Stimulated activated naive B cell treated with anti-CD40 and anti-IgM and Interleukin-4, amounts not matched to agents 10 μg/mL and 1 μg/mL and 100 μg/mL, for 72 hours (primary cell): ENCODE data around the gene C9orf85.
"Not testable (repeated sequence)": the region's sequence is repeated elsewhere in the genome, so short reads cannot be mapped to it uniquely, and the experiment has no call there.

Experiments used
- ATAC-seq, 2 donors: fragments of 150-1000 bp; cut with Tn5 transposase; replicated peaks; 2 replicates each; pipeline ENCODE4 v1.10.0; 2021; ENCODE audit warnings: moderate library complexity in 1 of 2
- DNase-seq: peaks from one replicate; pipeline ENCODE4 v3.0.0; 2021
- H3K27ac Mint-ChIP-seq: one replicate; pipeline ENCODE4 v1.8.0; 2022; ENCODE audit warnings: mild to moderate bottlenecking, mixed read lengths
- H3K27me3 Mint-ChIP-seq, 2 donors: one replicate each; pipeline ENCODE4 v1.8.0; 2022; ENCODE audit warnings: mixed read lengths in 2 of 2
- H3K36me3 Mint-ChIP-seq, 2 donors: one replicate each; pipeline ENCODE4 v1.8.0; 2022; ENCODE audit warnings: mixed read lengths in 2 of 2, mild to moderate bottlenecking in 1 of 2
- H3K4me1 Mint-ChIP-seq, 2 donors: one replicate each; pipeline ENCODE4 v1.8.0; 2022; ENCODE audit warnings: mixed read lengths in 2 of 2, mild to moderate bottlenecking in 1 of 2
- H3K4me3 Mint-ChIP-seq, 2 donors: one replicate each; pipeline ENCODE4 v1.8.0; 2022; ENCODE audit warnings: mild to moderate bottlenecking in 2 of 2, mixed read lengths in 2 of 2, moderate library complexity in 1 of 2
- H3K9me3 Mint-ChIP-seq, 2 donors: one replicate each; pipeline ENCODE4 v1.8.0; 2022; ENCODE audit warnings: mixed read lengths in 2 of 2, mild to moderate bottlenecking in 1 of 2

The C9orf85 gene

DNA sequence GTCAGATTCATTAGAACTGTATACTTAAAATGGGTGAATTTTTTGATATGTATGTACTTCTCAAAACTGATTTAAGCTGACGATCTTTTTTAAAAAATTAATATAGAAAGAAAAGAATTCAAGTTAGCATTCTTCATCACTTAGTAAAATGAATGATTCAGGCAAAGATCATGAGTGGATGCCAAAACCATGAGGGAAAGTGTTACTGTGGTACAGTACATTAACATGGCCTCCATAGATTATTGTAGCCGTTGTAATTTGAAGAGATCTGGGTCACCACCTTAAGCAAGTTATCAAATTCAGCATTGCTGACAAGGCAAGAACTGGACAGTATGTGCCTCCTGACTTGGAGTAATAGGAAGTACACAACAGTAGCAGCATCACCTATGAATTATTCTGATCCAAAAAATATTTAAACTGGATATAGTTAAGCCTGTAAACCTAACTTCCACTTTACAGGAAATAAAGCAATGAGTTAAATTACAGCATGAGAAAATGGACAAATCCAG lies 29.7 kb downstream of the C9orf85 start:
- Mint-ChIP-seq H3K36me3 (no peaks in the 10 kb centered on the region), H3K4me1 (peaks cover 4 to 23% of the 10 kb centered on the region in 2 donors), H3K9me3 (no peaks in the 10 kb centered on the region), H3K27ac (no peak overlapping the region), H3K27me3 (no peaks in the 10 kb centered on the region), H3K4me3 (no peak overlapping the region)
- ATAC-seq = no peak
- DNase-seq = no peak

DNA sequence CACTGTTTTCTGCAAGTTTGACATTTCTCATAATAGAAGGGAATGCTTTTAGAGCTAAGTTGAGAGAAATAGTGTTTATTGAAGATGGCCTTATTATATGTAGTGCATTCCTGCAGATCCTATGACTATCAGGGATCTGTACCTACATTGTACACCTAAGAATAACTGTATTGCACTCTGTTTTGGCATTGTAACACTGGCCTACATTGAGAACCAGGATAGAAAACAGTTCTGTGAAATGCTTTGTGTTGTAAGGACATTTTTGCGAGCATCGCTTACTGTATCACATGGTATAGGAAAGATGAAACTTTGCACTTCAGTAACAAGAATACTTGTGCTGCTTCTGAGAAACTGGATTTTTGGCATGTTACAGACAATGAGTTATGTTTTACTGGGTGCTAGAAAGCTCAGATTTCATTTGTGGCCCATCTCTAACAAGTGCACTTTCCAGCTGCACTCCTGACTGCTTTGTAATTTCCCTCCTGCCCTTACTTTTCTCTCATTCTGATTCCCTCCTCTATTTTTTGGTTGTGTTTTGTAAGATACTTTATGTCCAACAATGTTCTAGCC lies 30.6 kb downstream of the C9orf85 start:
- no peak for ATAC-seq
- H3K36me3 Mint-ChIP-seq = peaks cover under 1 to 3% of the 10 kb centered on the region in 2 donors

GRCh38 chr9:71944754-71945375 lies 33.4 kb downstream of the C9orf85 start:
- Mint-ChIP-seq H3K9me3 (no peaks in the 10 kb centered on the region), H3K27ac (no peak overlapping the region), H3K4me1 (peaks cover 0 to 14% of the 10 kb centered on the region in 2 donors), H3K4me3 (no peak overlapping the region), H3K36me3 (peaks cover 13 to 17% of the 10 kb centered on the region in 2 donors), H3K27me3 (no peaks in the 10 kb centered on the region)
- DNase-seq (no peak), ATAC-seq (no peak)

More for the DNA sequence above, 30.6 kb downstream of the C9orf85 start:
- DNase-seq = no peak
- no peak overlapping the region for H3K27ac Mint-ChIP-seq
- no peaks in the 10 kb centered on the region for H3K27me3 Mint-ChIP-seq
- no peak overlapping the region for H3K4me3 Mint-ChIP-seq
- H3K9me3 Mint-ChIP-seq = no peaks in the 10 kb centered on the region
- peaks cover 3 to 19% of the 10 kb centered on the region in 2 donors for H3K4me1 Mint-ChIP-seq

GRCh38 chr9:71954652-71955051 lies 43.2 kb downstream of the C9orf85 start:
- not testable (repeated sequence) for H3K9me3 Mint-ChIP-seq, ATAC-seq, H3K27ac Mint-ChIP-seq, H3K4me1 Mint-ChIP-seq, H3K4me3 Mint-ChIP-seq, H3K27me3 Mint-ChIP-seq, DNase-seq
- peaks cover 23 to 32% of the 10 kb centered on the region in 2 donors for H3K36me3 Mint-ChIP-seq

DNA sequence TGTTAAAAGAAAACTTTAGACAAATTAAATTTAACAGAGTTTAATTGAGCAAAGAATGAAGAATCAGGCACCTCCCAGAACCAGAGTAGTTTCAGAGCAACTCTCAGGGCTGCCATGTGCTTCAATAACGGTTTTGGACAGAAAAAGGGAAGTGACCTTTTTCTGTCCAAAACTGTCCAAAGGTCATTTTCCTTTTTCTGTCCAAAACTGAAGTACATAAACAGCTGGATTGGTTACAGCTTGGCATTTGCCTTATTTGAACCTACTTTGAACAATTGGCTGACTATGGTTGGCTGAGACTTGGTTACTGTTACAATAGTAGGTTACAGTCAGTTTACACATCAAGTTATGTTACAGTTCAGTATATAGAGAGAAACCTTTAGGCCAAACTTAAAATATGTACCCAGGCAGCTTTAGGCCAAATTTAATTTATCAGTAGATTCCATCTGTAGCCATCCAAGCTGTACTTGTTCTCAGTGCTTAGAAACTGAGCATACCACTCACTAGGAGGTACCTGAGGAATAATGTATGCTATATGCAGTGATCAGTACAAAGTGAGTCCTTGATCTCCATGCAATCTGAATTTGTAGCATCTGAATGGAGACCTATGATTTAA lies 44.0 kb downstream of the C9orf85 start:
- DNase-seq (no peak), ATAC-seq (peak; percentile 72 to 73)
- H3K4me3 Mint-ChIP-seq = no peak overlapping the region
- no peaks in the 10 kb centered on the region for H3K9me3 Mint-ChIP-seq
- H3K4me1 Mint-ChIP-seq = peaks cover 0 to 5% of the 10 kb centered on the region in 2 donors
- H3K27ac Mint-ChIP-seq = no peak overlapping the region
- H3K27me3 Mint-ChIP-seq = no peaks in the 10 kb centered on the region
- H3K36me3 Mint-ChIP-seq = peaks cover 21 to 34% of the 10 kb centered on the region in 2 donors

GRCh38 chr9:71962328-71962727 lies 50.9 kb downstream of the C9orf85 start:
- H3K27me3 Mint-ChIP-seq = no peaks in the 10 kb centered on the region
- H3K27ac Mint-ChIP-seq = no peak overlapping the region
- H3K36me3 Mint-ChIP-seq = peaks cover 45 to 57% of the 10 kb centered on the region in 2 donors
- H3K9me3 Mint-ChIP-seq = peaks cover 7 to 8% of the 10 kb centered on the region in 2 donors
- H3K4me1 Mint-ChIP-seq = no peaks in the 10 kb centered on the region
- ATAC-seq = no peak
- no peak for DNase-seq
- H3K4me3 Mint-ChIP-seq = no peak overlapping the region

- peaks cover 14 to 16% of the 10 kb centered on the region in 2 donors for H3K9me3 Mint-ChIP-seq
- H3K27ac Mint-ChIP-seq, H3K4me3 Mint-ChIP-seq, H3K4me1 Mint-ChIP-seq, DNase-seq, H3K27me3 Mint-ChIP-seq, ATAC-seq: not testable (repeated sequence)
- peaks cover 48 to 60% of the 10 kb centered on the region in 2 donors for H3K36me3 Mint-ChIP-seq
Measured at GRCh38 chr9:71963471-71963996, 52.1 kb downstream of the C9orf85 start.

- H3K4me3 Mint-ChIP-seq = no peak overlapping the region
- no peak overlapping the region for H3K27ac Mint-ChIP-seq
- H3K27me3 Mint-ChIP-seq = no peaks in the 10 kb centered on the region
- H3K36me3 Mint-ChIP-seq = peaks cover 55 to 61% of the 10 kb centered on the region in 2 donors
- DNase-seq = no peak
- no peak for ATAC-seq
- peaks cover 0 to 3% of the 10 kb centered on the region in 2 donors for H3K4me1 Mint-ChIP-seq
- peaks cover 18 to 21% of the 10 kb centered on the region in 2 donors for H3K9me3 Mint-ChIP-seq
Measured at GRCh38 chr9:71965403-71965802, 54.0 kb downstream of the C9orf85 start.

DNA sequence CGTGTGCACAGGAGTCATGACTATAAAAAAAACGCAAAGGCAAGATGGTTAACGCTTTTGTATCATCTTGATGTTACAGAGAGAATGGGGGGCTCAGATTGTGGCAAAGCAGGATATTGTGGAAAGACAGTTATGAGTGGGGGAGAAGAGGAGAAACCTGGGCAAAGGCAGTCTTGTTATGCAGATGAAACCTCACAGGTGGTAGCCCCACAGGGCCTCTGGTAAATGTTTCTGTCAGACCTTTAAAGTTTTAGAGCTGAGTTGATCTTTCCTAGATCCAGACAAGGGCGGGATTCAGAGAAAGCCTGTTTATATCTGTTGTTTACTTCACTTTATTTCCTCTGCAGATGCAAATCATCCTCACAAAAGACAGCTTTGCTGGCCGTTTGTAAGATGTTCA lies 55.2 kb downstream of the C9orf85 start:
- DNase-seq (no peak), ATAC-seq (no peak)
- Mint-ChIP-seq H3K4me1 (peaks cover 0 to 3% of the 10 kb centered on the region in 2 donors), H3K4me3 (no peak overlapping the region), H3K27me3 (no peaks in the 10 kb centered on the region), H3K27ac (no peak overlapping the region), H3K9me3 (peaks cover 18 to 21% of the 10 kb centered on the region in 2 donors), H3K36me3 (peaks cover 61 to 65% of the 10 kb centered on the region in 2 donors)

DNA sequence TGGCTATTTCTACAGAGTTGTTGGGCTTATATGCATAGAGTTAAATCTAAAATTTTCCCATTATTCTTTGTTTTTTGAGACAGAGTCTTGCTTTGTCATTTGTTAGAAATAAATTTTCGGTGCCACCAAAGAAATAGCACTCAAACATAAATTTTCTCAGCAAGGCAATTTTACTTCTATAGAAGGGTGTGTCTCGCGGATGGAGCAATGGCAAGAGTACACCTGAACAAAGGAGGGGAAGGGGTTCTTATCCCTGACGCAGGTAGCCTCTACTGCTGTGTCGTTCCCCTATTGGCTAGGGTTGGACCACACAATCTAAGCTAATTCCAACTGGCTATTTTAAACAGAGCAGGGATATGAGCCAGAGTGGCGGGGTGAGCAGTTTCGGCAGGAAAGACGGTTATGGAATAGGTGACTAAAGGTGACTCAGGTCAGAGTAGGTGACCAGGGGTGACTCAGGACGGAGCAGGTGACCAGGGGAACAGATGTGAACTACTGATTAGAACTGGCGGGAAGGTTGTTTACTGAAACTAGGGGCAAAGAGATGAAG lies 57.2 kb downstream of the C9orf85 start:
- Mint-ChIP-seq H3K27ac (no peak overlapping the region), H3K27me3 (no peaks in the 10 kb centered on the region), H3K9me3 (peaks cover 17 to 21% of the 10 kb centered on the region in 2 donors), H3K4me3 (no peak overlapping the region), H3K36me3 (peaks cover 59 to 61% of the 10 kb centered on the region in 2 donors), H3K4me1 (peaks cover 0 to 3% of the 10 kb centered on the region in 2 donors)
- DNase-seq (no peak), ATAC-seq (no peak)

DNA sequence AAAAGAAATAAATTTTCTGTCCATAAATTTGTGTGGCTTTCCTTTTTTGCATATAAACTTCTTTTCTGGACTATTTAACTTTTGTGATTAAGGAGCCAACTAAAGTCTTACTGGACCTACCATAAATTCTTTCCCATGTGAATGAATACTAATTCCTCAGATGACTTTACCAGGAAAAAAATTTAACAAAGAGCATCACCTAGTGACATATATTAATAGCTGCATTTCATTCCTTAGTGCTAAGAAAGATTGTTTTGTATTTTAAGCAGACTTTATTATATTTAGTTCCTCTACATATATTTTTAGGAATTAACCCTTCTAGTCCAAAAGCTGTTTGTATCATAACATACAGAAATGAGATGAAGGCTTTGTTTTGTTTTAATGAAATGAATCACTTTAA lies 64.4 kb downstream of the C9orf85 start:
- no peaks in the 10 kb centered on the region for H3K4me1 Mint-ChIP-seq
- ATAC-seq (no peak), DNase-seq (no peak)
- no peaks in the 10 kb centered on the region for H3K9me3 Mint-ChIP-seq
- no peak overlapping the region for H3K4me3 Mint-ChIP-seq
- H3K27ac Mint-ChIP-seq = no peak overlapping the region
- H3K36me3 Mint-ChIP-seq = peaks cover 13 to 22% of the 10 kb centered on the region in 2 donors
- H3K27me3 Mint-ChIP-seq = no peaks in the 10 kb centered on the region

- ATAC-seq (no peak), DNase-seq (no peak)
- no peaks in the 10 kb centered on the region for H3K4me1 Mint-ChIP-seq
- no peaks in the 10 kb centered on the region for H3K9me3 Mint-ChIP-seq
- no peak overlapping the region for H3K27ac Mint-ChIP-seq
- peaks cover 10 to 16% of the 10 kb centered on the region in 2 donors for H3K36me3 Mint-ChIP-seq
- no peak overlapping the region for H3K4me3 Mint-ChIP-seq
- no peaks in the 10 kb centered on the region for H3K27me3 Mint-ChIP-seq
Measured at GRCh38 chr9:71977003-71977402, 65.6 kb downstream of the C9orf85 start.

DNA sequence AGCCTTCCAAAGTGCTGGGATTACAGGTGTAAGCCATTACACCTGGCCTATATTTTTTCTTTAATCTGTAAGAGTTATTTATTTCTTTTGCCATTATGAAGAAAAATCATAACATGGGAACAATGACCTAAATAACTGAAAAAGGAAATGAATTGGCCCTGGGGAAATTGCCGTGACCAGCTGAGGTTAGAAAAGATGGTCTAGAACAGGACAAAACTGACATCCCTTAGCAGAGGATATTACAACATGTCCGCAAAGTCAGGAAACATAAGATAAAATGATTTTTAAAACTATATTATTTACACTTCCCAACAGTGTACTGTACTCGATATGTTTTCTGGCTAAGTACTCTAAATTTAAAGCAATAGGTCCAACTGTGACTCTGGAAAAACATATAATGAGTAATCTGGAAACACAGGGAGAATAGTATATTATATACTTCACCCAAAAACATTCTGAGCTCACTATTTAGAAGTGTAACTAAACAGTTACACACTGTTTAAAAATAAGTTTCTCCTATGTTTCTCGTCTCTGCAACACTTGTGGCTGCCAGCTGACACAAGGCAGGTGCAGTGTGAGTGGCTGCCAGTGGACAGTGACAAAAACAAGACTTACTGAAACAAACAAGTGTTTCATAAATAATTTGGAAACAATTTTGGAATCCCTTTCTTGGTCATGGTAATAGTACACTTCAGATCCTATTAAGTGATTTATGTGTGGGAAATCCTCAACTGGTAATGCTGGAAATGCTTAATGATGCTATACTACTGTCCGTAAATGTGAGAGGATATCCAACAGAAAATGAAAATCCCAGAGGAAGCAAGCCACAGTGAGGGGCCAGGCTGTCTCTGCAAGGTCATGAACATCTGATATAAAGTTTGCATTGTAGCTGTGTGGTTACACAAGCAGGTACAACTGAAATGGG lies 69.1 kb downstream of the C9orf85 start:
- H3K36me3 Mint-ChIP-seq = peaks cover 7 to 23% of the 10 kb centered on the region in 2 donors
- H3K9me3 Mint-ChIP-seq = no peaks in the 10 kb centered on the region
- no peaks in the 10 kb centered on the region for H3K4me1 Mint-ChIP-seq
- ATAC-seq = no peak
- no peak overlapping the region for H3K4me3 Mint-ChIP-seq
- H3K27ac Mint-ChIP-seq = no peak overlapping the region
- DNase-seq = no peak
- no peaks in the 10 kb centered on the region for H3K27me3 Mint-ChIP-seq
